GM18507 (cell line): ENCODE results near the gene MMP20.
A peak's percentile ranks its signal among the peaks of the same experiment; 100 is the strongest.

Experiments
- DNase-seq: peaks from one replicate; pipeline ENCODE4 v3.0.0; 2011; ENCODE audit warnings: low read depth; ENCODE audit not compliant: insufficient read length; ENCODE audit errors: extremely low spot score
- FAIRE-seq: peaks from 2 replicates; lab custom pipeline; 2011; peaks lifted over from hg19 to GRCh38; lab: Jason Lieb, UNC

MMP20 gene

DNA sequence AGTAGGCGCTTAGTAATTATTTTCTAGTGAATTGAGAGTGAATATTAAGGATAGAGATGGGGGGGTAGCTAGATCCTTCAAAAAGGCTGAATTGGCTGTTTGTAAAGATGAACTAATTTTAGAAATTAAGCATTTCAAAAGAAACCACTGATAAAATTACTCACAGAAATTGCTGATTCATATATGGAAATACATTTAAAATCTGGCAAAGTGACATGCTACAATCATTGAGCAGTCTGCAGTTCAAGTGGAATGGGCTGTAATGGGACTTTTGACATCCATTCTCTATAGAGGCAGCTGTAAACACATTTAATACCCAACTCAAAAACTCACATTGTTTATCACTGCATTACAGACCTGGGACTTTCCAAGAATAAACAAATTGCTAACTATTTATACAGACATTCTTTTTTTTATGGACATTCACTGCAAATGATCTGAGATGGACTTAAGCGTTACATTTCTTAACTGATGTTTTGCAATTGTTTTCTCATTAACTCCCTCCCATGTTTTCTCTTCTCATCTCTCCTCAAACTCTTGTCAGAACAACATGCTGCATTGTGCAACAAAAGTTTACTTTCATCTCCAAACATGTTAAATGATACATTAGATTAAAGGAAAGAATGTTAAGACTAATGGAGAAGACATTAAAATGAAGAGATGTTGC lies 52.4 kb downstream of the MMP20 start:
- FAIRE-seq (no peak), DNase-seq (no peak)

DNA sequence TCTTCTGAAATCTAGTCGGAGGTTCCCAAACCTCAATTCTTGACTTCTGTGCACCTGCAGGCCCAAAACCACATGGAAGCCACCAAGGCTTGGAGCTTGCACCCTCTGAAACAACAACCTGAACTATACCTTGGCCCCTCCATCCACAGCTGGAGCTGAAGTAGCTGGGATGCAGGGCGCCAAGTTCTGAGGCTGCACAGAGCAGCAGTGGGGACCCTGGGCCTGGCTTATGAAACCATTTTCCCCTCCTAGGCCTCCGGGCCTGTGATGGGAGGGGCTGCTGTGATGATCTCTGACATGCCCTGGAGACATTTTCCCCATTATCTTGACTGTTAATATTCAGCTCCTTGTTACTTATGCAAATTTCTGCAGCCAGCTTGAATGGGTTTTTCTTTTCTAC lies 56.3 kb downstream of the MMP20 start:
- no peak for DNase-seq
- no peak for FAIRE-seq

DNA sequence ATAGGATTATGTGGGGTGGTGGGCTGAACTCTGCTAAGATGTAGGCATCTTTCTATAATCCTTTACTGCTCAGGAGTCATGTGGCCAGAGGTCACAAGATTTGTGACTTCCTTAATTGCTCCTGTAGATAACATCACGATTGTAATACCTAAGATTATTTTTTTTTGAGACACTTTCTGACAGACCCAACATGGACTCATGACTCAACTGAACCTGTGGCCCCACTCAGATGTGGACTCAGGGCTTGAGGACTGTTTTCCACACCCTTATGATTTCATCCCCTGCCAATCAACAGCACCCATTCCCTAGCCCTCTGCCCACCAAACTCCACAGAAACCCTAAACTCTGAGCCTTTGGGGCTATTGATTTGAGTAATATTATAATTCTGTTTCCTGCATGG lies 59.0 kb downstream of the MMP20 start:
- no peak for FAIRE-seq
- DNase-seq = no peak

DNA sequence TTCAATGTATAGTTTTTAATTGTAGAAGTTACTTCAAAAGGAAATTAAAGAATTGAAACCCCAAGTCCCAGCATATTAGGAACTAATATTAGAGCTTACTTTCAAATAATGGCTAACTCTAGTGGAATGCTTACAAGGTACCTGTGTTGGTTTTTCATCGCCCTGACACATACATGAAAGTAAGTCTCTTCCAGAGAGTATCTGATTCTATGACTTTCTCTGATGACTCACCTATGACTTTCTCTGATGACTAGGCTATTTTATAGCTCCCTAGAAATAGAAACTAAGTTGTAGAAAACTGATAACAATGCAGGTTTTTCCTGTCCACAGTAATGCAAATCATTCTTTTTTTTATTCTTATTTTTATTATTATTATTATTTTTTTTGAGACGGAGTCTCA lies 61.0 kb downstream of the MMP20 start:
- FAIRE-seq (peak; percentile 73), DNase-seq (no peak)

DNA sequence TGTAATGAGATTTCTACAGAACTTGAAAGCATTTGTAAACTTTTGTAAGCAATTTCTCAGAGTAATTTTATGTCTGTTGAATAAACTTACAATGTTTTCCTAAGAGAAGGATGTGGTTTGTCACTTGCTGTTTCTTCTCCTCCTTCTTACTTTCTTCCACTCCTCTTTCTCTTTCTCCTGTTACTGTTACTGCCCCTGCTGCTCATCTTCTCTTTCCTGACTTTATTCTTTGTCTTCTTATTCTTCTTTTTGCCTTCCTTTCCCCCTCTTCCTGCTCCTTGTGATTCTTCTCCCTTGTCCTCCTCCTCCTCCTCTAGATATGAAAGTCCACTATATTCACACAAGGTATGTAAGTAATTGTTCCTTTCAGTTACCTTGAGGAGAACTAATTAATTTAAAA lies 63.5 kb downstream of the MMP20 start:
- FAIRE-seq = no peak

DNA sequence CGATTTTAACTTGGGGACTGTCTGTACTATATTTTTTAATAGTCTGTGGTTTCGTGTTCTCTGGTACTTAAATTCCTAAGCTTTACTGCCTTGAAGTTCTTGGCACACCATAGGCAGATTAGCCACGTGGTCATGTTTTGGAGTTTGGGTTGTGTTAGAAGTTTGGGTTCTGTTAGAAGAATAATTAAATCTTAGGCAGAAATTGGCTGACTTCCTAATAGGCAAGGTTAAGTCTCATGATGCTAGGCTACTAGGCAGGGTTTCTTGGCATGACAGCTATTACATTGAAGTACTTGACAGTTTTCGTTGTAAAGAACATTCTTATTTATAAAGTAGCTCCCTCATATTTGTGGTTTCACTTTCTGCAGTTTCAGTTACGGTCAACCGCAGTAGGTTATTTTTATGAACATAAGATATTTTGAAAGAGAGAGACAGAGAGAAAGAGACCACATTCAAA lies 64.5 kb downstream of the MMP20 start:
- DNase-seq (no peak), FAIRE-seq (peak; percentile 90)

More for the DNA sequence above, 63.5 kb downstream of the MMP20 start:
- no peak for DNase-seq

DNA sequence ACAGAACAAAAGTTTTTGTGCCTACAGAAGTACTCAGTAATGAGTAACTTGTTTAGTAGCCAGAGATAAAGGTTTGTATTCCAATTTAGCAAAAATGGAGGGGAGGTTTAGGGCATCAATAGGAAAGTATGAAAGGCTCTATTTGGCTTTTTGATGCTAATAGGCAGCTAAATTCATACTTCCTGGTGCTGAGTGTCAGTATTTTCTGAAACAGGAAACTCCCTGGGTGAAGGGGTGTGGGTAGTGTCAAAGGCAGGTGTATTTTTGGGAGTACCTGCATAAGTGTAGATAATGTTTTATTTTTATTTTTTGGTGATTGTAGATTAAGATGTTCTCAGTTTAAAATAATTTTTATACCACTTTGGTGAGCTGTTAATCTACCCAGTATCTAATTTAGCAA lies 65.3 kb downstream of the MMP20 start:
- FAIRE-seq (peak; percentile 91), DNase-seq (no peak)

DNA sequence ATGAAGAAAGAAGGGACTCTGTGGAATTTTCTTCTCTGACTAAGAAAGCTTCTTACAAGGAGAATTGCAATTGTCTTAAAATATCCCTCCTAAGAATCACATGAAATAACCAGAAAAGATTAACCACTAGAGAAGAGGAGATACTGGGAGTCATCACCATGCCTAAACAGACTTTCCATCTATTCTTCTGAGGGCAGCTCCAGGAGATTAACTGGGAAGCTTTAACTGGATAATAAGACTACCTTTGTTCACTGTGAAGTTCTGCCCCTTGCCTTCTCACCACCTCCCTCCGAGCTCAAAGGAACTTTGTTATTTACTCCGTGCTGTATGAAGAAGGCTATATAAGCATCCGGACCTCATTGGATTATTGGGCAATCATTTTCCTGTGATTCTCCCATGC lies 70.0 kb downstream of the MMP20 start:
- DNase-seq (no peak), FAIRE-seq (no peak)

DNA sequence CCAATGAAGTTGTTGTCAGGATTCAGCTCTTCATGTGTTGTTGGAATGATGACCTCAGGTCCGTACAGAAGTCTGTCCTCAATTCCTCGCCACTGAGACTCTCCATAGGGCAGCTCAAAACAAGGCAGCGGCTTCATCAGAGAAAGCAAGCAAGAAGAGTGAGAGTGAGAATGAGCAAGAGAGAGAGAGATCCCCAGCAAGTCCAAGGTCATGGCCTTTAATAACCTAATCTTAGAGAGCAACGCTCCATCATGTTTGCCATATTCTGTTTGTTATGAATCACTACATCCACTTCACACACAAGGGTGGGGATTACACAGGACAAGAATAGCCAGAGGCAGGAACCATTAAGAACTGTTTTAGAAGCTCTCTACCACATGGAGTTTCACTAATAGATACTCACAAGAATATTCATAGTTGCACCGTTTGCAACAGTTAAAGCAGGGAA lies 71.3 kb downstream of the MMP20 start:
- DNase-seq (no peak), FAIRE-seq (peak; percentile 66)

DNA sequence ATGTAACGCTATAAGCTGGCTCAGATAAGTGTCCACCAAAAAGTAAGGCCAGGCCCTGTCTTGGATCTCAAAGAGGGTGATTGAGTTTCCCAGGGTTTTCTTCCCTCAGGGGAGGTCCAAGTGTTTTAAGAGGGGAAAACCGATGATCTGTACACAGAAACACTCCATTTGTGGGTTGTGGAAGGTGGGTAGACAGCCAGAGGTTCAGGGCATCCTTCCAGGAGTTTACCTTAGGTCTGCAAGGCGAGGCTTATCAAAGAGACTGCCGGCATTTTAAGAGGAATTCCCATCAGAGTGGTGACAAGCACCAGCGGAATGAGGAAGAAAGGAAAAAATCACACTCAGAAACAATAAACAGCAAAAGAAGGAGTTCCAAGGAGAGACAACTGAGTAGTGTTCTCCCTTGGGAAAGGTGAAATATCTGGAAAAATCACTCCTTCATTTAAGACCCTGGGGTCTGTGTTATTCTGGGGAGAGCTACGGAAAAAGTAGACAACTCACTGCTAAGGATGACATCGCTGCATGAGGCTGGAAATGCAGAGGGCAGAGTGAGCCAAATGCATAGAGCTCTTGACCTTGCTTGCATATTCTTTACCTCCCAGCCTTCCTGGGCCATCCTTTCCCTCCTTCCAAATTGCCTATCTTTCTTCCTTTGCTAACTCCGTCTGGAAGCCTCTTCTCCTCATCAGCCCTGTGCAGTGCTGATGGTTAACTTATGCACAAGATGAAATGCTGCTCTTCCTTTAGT lies 72.5 kb downstream of the MMP20 start:
- DNase-seq = no peak

DNA sequence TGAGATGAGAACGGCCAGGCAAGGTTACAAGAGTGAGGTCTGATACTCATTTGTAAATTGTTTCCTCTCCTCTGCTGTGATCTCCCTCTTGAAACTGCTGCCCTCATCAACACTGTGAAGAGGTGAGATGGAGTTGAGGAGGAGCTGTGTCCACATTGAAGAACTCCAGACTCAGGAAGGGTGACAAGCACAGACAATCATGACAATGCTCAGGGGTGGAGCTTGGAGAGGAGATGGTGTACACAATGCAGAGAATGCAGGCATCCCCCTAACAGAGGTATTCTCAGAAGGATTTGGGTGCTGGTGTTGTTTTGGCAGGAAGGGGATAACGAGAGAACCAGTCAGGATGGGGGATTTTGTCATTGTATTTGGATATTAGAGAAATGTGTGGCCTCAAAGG lies 73.1 kb downstream of the MMP20 start:
- FAIRE-seq (no peak), DNase-seq (no peak)

More for the DNA sequence above, 72.5 kb downstream of the MMP20 start:
- no peak for FAIRE-seq

DNA sequence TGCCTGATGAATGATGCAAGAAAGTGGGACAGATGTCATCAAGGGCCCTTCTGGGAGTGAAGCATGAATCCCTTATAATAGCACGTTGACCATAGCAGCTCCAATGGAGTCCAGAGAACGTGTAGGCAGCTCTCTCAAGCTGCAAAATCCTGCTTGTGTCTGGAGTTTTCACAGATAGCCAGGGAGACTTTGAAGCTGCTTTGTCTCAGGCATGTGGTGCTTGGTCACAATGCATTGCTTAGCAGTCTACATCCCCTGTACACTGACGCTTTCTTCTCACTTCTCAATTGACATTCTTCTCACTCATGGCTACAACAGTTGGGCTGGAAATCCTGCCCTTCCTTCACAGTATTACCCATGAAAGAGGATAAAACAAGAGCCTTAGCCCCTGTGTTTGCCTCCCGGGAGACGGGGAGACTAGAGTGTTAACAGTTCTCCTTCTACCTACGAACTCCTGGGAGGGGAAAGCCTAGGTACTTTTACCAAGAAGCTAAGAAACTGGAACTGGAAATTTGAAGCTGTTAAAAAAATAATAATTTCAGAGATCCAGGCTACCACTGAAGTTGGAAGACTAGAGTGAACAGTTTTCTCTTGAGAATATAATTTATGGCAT lies 73.9 kb downstream of the MMP20 start:
- no peak for DNase-seq
- peak; percentile 33 for FAIRE-seq

DNA sequence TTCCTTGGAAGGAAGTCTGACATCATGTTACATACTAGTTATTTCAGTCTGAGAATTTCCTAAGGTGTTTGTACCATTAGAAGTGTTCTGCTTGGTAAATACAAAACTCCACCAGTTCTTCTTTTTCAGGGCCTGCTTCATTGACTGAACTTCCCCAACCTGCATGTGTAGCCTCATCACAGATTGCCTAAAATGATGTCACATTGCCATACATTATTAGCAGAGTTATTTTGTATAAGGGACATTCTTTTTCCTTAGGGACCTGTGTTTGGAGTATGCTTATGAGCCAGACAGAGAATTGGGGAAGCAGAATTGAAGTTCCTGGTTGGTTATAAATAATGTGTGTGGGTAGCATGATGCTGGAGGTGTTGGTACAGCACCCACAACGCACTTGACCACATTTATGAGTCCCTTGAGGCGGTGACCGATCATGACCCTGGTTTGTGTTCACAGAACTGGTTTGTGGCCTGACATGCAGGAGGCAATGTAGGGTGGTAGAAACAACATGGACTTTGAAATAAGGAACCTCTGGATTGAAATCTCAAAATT lies 78.1 kb downstream of the MMP20 start:
- peak; percentile 94 for FAIRE-seq

DNA sequence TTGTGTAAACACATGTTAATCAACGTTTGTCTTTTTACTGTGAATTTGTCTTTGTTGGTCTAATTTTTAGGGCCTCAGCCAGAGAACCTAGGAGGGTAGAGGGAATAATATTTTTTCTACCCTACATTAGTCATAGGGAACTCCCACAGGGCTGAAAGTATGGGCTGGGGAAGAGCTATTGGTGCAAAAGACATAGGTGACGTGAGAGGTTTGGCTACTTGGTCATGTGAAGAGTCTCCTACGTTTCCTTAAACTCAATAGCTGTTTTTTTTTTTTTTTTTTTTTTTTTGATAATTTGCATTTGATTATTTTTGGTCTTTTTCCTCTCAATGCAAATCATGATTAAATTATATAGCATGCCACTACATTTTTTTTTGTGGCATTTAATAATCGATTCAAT lies 78.7 kb downstream of the MMP20 start:
- DNase-seq (no peak), FAIRE-seq (no peak)

More for the DNA sequence above, 78.1 kb downstream of the MMP20 start:
- DNase-seq = peak; percentile 20

DNA sequence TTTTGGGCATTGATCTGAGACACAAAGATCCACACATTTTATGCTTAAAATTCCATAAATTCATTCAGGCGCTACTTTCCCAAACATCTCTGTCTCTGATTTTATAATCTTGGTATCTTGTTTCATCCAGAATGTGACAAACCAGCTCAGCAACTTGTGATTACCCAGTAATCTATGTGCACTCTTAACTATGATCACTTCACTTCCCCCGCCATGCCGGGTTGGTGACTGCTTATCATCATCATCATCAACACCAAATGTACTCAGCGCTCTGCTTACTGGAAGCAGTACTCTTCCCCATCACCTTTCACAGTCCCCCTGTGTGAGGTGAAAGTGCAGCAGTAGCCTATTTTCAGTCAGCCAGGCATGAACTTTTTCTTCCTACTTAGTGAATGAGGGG lies 79.4 kb downstream of the MMP20 start:
- DNase-seq (no peak), FAIRE-seq (no peak)

DNA sequence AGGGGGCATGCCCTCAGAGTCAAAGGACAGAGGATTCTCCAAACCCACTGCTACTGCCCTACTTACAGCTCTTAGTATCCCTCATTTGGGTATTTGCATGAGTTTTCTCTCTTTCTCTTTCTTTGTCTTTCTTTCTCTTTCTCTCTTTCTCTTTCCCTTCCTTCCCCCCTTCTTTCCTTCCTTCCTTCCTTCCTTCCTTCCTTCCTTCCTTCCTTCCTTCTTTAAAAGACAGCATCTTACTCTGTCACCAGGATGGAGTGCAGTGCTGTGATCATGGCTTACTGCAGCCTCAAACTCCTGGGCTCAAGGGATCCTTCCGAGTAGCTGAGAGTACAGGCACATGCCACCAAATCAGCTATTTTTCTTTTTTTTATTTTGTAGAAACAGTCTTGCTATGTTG lies 80.5 kb downstream of the MMP20 start:
- no peak for FAIRE-seq
- DNase-seq = no peak

DNA sequence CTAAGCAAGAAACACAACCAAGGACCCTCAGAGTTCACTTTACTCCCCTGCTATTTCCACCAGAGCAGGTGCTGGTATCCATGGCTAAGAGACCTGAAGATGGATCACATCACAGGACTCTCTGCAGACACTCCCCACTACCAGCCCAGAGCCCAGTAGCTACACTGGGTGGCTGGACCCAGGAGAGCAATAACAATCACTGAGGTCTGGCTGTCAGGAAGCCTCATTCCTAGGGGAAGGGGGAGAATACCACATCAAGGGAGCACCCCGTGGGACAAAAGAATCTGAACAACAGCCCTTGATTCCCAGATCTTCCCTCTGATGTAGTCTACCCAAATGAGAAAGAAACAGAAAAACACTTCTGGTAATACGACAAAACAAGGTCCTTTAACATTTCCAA lies 85.6 kb downstream of the MMP20 start:
- FAIRE-seq (no peak), DNase-seq (no peak)

DNA sequence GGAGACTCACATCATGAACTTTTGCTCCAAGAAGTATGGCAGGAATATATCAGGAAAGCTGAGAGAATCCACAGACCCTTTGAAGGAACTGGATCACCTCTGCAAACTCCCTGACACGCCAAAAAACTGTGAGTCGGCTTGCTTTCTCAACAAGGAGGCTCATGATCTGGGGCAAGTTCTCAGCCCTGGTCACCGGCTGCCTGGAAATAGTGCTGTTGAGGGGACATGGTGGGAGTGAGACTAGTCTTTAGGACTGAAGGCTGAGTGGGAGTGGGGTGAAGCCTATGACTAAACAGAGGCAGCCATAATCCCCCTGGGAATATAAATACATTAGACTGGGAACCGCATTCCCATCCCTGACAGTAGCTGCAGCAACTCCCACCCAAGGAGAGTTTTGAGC lies 86.2 kb downstream of the MMP20 start:
- DNase-seq (no peak), FAIRE-seq (no peak)

DNA sequence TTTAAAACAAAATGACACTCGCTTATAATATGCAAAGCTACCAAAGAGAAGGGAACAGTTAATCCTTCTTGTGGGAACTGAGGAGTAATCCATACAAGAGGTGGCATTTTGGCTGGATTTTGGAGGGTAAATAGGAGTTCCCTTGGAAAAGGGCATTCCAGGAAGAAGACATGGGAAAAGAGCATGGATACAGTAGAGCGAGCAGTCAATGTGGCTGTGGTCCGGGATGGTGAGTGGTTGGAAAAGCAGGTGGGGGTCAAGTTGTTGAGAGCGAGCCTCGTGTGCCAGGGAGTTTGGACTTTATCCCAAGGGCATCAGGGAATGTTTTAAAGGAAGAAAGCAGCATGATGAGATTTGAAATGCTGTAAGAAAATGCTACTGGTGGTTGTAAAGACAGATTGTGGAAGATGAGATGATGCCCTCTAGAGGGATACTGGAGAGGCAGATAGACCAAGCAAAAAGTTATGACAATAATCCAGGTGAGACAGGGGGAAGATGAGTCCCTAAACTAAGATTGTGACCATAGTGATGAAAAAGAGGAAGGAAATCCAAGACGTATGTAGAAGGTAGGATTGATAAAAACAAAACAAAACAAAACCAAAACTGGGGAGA lies 90.8 kb downstream of the MMP20 start:
- DNase-seq = no peak
- peak; percentile 31 for FAIRE-seq

DNA sequence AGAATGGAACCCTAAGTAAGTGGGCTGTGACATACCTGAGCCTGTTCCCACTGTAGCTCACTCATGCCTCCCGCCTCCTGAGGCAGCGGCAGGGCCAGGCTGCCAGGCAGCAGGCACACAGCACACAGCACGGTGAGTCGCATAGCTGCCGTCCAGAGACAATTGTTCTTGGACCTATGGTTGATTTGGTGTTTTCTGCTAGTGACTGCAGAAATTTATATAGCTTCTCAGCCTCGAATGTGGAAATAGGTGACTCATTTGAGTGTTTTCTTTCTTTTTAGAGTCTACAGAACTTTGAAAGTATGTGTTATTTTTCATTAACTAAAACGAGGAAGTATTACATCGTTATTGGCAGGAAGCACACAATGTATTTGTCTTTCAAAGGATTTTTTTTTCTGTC lies 94.6 kb downstream of the MMP20 start, which contains the start of gene MMP7:
Gene MMP7 (minus strand): TSS at position 190 of the 400 bp plus-strand sequence. CDS start 47 bp downstream, at position 143.
- FAIRE-seq (no peak), DNase-seq (no peak)
